Adrenal gland (tissue), 5 donors: Measurements from ENCODE around the gene CAMTA1.

Source experiments
- POLR2A ChIP-seq, 2 donors: fragments of 450-650 bp; IDR thresholded peaks; one replicate each; pipeline ENCODE4 v1.6.1; 2017; ENCODE audit warnings: antibody characterized with exemption in 2 of 2, mild to moderate bottlenecking in 2 of 2, moderate library complexity in 1 of 2
- TF ChIP-seq, protein P1 (sequence below), 6 experiments: fragments of 450-650 bp in 4 of 6; fragments of 200-600 bp in 2 of 6; sonication (generic) in 1 of 6; IDR thresholded peaks; 1 replicate in 5 of 6; 2 replicates in 1 of 6; pipeline versions ENCODE4 v1.5.1 to v1.8.0; 2016 to 2021; ENCODE audit warnings: antibody characterized with exemption in 6 of 6, mild to moderate bottlenecking in 2 of 6, moderate library complexity in 1 of 6
- donor health status: DM: no; HTN: no; CAD: no.

DNA sequence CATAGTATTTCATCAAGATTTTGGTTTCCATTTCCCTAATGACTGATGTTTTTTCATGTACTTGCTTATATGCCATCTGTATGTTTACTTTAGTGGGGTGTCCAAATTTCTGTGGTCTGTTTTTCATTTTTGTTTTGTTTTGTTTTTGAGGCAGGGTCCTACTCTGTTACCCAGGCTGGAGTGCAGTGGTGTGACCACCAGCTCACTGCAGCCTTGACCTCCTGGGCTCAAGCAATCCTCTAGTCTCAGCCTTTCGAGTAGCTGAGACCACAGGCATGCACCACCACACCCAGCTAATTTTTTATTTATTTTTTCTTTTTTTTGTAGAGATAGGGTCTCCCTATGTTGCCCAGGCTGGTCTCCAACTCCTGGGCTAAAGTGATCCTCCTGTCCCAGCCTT is 607.9 kb downstream of the CAMTA1 start:
- TF ChIP-seq, protein P1, sequence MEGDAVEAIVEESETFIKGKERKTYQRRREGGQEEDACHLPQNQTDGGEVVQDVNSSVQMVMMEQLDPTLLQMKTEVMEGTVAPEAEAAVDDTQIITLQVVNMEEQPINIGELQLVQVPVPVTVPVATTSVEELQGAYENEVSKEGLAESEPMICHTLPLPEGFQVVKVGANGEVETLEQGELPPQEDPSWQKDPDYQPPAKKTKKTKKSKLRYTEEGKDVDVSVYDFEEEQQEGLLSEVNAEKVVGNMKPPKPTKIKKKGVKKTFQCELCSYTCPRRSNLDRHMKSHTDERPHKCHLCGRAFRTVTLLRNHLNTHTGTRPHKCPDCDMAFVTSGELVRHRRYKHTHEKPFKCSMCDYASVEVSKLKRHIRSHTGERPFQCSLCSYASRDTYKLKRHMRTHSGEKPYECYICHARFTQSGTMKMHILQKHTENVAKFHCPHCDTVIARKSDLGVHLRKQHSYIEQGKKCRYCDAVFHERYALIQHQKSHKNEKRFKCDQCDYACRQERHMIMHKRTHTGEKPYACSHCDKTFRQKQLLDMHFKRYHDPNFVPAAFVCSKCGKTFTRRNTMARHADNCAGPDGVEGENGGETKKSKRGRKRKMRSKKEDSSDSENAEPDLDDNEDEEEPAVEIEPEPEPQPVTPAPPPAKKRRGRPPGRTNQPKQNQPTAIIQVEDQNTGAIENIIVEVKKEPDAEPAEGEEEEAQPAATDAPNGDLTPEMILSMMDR (IDR thresholded peaks at IDR 0.05) = no peak
- no peak for TF ChIP-seq POLR2A (IDR thresholded peaks at IDR 0.05)
